ENCODE data around the gene CNTNAP5.

Gene CNTNAP5

GRCh38 chr2:124585277-124585676, 560.2 kb downstream of the CNTNAP5 start:
- DNase-seq = no peak

GRCh38 chr2:124586210-124586609, 561.1 kb downstream of the CNTNAP5 start:
- no peak for DNase-seq
- intact Hi-C loops (cut with DNase I) = no loop called here

More at GRCh38 chr2:124585277-124585676, 560.2 kb downstream of the CNTNAP5 start:
- intact Hi-C loops (cut with DNase I) = no loop called here

DNA sequence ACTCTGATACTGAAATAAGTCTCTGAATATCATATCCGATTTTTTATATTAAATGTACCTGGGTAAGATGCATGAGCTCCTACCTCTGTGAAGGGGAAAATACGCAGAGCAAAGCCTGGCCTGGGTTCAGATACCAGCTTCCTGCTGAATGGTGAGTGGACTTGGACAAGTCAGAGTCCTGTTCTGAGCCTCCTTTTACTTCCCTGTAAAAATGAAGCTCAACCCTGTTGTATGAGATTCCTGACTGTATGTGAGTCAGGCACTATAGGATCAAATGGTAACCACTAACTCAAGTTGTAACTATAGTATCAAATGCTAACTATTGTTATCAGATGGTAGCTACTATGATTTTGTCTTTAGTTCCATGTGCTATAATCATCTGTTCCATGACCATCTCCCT, 561.7 kb downstream of the CNTNAP5 start:
- intact Hi-C loops (cut with DNase I) = no loop called here
- DNase-seq = no peak

DNA sequence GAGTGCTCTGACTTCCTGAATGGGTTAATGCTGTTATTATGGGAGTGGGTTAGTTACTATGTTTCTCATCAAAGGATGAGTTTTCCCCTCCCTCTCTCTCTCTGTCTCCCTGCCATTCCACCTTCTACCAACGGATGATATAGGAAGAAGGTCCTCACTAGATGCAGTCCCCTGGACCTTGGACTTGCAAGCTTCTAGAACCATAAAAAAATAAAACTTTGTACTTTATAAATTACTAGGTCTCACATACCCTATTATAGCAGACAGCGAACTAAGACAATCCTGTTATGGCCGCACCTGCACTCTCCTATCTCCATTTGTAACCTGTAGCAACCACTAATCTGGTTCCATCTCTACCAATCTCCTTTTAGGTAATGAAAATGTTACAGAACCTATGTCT, 564.9 kb downstream of the CNTNAP5 start:
- DNase-seq = no peak

DNA sequence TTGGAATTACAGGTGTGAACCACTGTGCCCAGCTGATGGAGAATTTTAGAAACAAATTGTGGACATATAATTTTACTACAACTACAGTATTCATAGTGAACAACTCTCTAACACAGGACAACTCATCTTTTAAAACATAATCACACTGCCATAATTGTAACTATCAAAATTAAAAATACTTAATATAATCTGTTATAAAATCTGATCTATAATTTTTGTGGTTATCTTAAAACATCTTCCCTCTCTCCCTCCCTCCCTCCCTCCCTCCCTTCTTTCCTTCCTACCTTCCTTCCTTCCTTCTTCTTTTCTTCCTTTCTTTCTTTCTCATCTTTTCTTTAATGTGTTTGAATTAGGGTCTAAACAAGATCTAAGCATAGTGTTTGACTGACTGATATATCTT, 577.7 kb downstream of the CNTNAP5 start:
- intact Hi-C loops (cut with DNase I) = no loop called here

More for the DNA sequence above, 564.9 kb downstream of the CNTNAP5 start:
- intact Hi-C loops (cut with DNase I) = no loop called here

DNA sequence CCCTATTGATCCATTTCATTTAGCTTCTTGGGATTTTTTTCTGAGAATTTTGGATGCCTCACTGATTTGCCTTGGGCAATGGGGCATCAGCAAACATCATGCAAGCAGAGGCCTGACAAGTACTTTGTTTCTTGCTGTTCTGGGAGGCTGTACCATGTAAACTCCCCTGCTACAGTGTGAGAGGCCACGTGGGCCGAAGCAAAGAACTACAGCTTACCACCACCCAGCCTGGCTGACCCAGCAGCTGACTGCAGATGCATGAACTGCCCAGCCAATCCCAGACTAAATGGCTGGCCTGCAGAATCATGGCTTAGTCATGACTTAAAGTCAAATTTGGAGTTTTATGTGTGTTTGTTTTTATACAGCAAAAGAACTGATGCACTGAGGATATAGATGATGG, 579.9 kb downstream of the CNTNAP5 start:
- intact Hi-C loops (cut with DNase I) = no loop called here
- peak in 1 of 10 donors; percentile 70 for DNase-seq

More for the DNA sequence above, 577.7 kb downstream of the CNTNAP5 start:
- no peak for DNase-seq

GRCh38 chr2:124607679-124608078, 582.6 kb downstream of the CNTNAP5 start:
- DNase-seq = peak in 1 of 10 donors; percentile 9
- intact Hi-C loops (cut with DNase I) = no loop called here

DNA sequence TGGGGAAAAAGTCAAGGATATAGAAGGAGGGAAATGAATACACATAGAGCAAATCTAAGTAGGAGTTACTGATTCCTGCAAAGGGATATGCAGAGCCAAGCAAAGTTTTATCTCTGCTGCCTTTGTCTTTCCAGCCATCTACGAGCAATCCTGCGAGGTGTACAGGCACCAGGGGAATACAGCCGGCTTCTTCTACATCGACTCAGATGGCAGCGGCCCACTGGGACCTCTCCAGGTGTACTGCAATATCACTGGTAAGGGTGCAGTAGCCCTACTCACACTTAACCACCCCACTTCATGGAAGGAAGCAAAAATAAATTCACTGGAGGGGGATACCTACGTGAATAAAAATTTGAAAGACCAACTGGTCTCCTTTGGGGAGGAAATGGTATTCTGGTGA, 584.6 kb downstream of the CNTNAP5 start:
- no peak for DNase-seq
- intact Hi-C loops (cut with DNase I) = no loop called here

DNA sequence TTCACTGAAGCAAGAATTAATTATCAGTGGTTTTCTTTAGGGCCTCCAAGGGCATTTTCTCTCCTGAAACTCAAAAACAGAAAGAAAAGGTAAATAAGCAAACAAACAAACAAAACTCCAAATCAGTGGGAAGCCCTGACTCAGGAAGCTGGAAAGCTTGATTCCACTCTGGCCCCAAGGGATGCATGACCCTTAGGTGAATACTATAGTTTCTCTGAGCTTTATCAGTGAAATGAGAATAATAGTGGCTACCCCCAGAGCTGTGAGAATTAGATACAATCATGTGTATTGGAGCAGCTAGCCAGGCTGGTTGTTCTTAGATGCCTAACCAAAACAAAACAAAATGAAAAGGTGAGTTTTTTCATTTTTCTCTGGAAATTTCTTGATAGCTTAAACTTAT, 585.1 kb downstream of the CNTNAP5 start:
- DNase-seq = no peak
- intact Hi-C loops (cut with DNase I) = no loop called here

DNA sequence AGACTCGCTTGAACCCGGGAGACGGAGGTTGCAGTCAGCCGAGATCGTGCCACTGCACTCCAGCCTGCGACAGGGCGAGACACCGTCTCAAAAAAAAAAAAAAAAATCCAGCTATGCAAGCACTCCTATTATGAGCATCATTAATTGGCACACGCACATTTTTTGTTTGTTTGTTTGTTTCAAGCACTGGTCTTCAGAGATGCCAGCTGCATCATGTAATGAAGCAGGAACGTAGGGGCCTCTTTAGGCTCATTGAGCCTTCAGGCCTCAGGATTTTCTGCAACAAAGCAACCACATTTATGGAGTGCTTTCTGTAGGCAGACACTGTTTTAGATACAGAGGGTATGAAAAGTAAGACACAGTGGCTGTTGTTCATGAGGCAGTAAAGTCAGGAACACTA, 585.8 kb downstream of the CNTNAP5 start:
- peak in 1 of 10 donors; percentile 65 for DNase-seq
- intact Hi-C loops (cut with DNase I) = no loop called here

DNA sequence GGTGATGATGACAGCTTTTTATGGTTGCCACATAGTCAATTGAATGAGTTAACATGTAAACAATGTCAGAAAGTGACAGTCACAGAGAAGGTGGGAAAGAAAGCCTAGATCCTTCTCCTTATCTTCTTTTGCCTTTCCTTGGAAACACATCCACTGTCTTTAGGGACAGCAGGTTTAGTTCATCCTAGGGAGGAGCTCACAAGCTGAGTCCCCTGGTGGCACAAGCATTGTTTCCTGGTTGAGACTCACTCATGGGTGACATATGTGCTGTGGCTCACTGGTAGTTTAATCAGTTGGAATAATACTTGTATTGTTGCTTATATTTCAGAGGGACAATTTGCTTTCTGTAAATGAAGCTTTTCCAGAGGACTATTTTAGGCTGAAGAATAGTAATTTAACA, 598.5 kb downstream of the CNTNAP5 start:
- DNase-seq = no peak
- intact Hi-C loops (cut with DNase I) = no loop called here

- intact Hi-C loops (cut with DNase I) = no loop called here
- DNase-seq = no peak
These were observed 600.5 kb downstream of the CNTNAP5 start for GRCh38 chr2:124625561-124625960.

DNA sequence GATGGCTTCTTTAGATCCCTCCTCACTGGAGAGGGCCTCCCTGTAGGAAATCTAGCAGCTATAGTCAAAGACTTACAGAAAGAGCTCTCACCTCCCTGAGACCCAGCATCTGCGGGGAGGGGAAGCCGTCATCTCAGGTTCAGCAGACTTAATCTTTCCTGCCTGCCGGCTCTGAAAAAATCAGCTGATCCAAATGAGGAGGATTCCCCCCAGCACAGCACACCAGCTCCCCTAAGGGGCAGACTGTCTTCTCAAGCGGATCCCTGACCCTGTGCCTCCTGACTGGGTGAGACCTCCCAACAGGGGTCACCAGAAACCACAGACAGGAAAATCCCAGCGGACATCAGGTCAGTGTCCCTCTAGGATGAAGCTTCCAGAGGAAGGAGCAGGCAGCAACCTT, 601.9 kb downstream of the CNTNAP5 start:
- intact Hi-C loops (cut with DNase I) = no loop called here
- DNase-seq = no peak

GRCh38 chr2:124633812-124634211, 608.7 kb downstream of the CNTNAP5 start:
- no peak for DNase-seq
- intact Hi-C loops (cut with DNase I) = no loop called here

- DNase-seq = no peak
- intact Hi-C loops (cut with DNase I) = no loop called here
These were observed 614.4 kb downstream of the CNTNAP5 start for GRCh38 chr2:124639524-124639923.

DNA sequence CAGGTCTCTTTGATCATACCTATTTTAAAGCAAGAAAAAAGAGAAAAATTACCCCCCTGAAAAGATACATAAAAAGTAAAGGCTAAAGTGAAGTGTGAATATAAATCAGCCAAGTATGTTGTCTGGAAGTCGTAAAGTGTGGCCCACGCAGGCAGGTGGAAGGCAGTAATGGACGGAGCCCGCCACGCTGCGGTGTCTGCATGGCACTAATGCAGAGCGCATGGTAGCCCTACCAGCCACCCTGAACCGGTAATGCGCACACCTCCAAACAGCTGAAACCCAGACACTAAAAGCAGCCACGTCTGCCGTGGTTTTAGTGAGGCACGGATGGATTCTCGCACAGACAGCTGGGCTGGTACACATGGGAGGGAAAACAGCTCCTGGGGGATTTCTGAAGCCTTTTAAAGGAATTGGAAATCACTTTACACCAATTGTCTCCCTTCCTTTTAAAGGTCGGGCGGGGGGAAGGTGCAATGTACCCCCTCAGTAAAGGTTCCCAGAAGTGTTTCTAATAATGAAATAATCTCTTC, 615.2 kb downstream of the CNTNAP5 start:
- intact Hi-C loops (cut with DNase I) = no loop called here
- DNase-seq = peak in 1 of 10 donors; percentile 51

DNA sequence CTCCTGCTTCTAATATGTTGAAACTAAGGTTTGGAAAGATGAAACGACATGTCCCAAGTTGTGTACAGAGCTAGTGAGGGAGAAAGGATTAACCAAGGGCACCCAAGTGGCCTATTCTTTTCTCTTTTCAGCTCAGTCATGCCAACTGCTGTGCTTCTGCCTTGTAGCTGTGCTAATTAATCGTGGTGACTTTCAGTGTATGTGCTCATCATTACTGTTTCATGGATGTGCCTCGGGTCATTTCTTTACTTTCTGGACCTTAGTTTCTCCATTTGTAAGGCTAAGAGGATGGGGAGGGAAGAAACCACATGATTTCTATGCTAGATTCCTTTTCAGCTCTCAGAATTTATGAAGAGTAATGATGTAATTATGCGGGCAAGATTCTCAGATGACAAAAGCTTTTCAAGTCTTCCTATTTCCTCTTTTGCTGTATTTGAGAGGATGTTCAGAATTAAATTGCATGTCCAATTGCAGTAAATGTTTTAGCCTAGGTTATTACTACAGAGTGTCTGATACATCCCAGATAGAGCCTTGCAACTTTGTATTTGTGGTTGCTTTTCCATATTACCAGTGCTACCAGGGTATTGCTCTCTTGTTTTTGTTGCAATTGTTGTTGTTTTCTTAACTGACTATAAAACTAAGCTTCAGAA, 621.2 kb downstream of the CNTNAP5 start:
- no peak for DNase-seq
- intact Hi-C loops (cut with DNase I) = no loop called here

GRCh38 chr2:124647245-124647644, 622.2 kb downstream of the CNTNAP5 start:
- DNase-seq = no peak
- intact Hi-C loops (cut with DNase I) = no loop called here

DNA sequence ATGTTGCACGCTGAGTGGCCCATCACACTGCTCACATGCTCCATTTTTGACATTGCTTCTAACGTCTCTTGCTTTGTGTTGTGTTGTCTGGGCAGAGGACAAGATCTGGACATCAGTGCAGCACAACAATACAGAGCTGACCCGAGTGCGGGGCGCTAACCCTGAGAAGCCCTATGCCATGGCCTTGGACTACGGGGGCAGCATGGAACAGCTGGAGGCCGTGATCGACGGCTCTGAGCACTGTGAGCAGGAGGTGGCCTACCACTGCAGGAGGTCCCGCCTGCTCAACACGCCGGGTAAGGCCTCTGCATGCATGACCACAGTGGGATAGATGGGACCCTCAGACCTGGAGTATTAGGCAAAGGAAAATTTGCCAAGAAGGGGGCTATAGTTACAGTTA, 622.6 kb downstream of the CNTNAP5 start:
- intact Hi-C loops (cut with DNase I) = no loop called here
- peak in 1 of 10 donors; percentile 73 for DNase-seq

DNA sequence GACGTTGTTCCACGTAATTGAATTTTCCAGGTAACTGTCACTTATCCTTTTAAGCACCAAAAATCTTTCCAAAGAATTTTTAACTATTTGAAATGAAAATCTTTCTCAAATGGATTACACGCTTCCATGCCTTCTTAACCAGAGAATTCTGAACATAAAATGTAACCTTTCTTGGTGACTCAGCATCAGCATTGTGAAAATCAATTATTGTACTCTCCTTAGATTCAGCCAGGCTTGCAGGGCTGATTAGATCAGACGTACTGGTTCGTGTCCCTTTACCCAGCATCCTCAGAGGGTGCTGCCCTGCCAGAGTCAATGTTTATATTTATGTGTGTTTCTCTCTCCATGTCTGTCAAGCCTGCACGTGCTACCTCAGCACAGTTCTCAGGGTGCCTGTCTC, 623.9 kb downstream of the CNTNAP5 start:
- intact Hi-C loops (cut with DNase I) = no loop called here
- DNase-seq = no peak

GRCh38 chr2:124652099-124652498, 627.0 kb downstream of the CNTNAP5 start:
- no peak for DNase-seq
- intact Hi-C loops (cut with DNase I) = no loop called here

- DNase-seq = no peak
- intact Hi-C loops (cut with DNase I) = no loop called here
These were observed 633.3 kb downstream of the CNTNAP5 start for GRCh38 chr2:124658373-124658772.

DNA sequence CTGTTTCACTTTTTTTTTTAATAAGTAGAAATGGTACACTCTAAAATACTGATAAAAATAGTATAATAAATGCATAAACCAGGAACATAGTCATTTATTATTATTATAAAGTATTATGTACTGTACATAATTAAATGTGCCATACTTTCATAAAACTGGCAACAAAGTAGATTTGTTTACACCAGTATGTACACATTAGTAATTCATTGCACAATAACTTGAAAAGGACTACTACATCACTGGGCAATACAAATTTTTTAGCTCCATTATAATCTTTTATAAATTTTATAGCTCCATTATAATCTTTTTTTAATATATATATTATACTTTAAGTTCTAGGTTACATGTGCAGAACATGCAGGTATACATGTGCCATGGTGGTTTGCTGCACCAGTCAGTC, 636.5 kb downstream of the CNTNAP5 start:
- DNase-seq = no peak
- intact Hi-C loops (cut with DNase I) = no loop called here

All from posterior cingulate gyrus (tissue), 11 donors.